ENCODE measurements around the gene LRG1.

- no peak for TF ChIP-seq FOXJ3 (CRISPR knock-in tag; IDR thresholded peaks at IDR 0.05; ENCODE audit: borderline replicate concordance)
- TF ChIP-seq ZBTB7A (CRISPR knock-in tag; IDR thresholded peaks at IDR 0.05): no peak; the same call in 1 of the 2 replicates
- no peak for TF ChIP-seq ZNF572 (CRISPR knock-in tag; IDR thresholded peaks at IDR 0.05)
- TF ChIP-seq ZNF136 (CRISPR knock-in tag; IDR thresholded peaks at IDR 0.05; ENCODE audit: low read depth): no peak
- TF ChIP-seq CTCF (CRISPR knock-in tag; IDR thresholded peaks at IDR 0.05): peak; percentile 88
These were observed 36.4 kb upstream of the LRG1 start for GRCh38 chr19:4576016-4576933.
